A549 (cell line): ENCODE measurements around the gene CLIP1.

ENCODE experiments used
- CHD2 ChIP-seq: fragments of 150-350 bp; IDR thresholded peaks from 2 replicates; pipeline ENCODE4 v1.6.1; 2014; ENCODE audit warnings: low read length; ENCODE audit not compliant: partially characterized antibody
- EHMT2 ChIP-seq: fragments of 200-600 bp; sonication (generic); IDR thresholded peaks from 2 replicates; pipeline ENCODE4 v1.6.1; 2016; ENCODE audit warnings: antibody characterized with exemption, low read depth, mild to moderate bottlenecking, moderate library complexity
- ESRRA ChIP-seq: fragments of 150-350 bp; IDR thresholded peaks from 2 replicates; pipeline ENCODE4 v1.6.1; 2014; ENCODE audit warnings: mild to moderate bottlenecking, low read length, borderline replicate concordance
- HOXA7 ChIP-seq: fragments of 250-450 bp; sonication (Bioruptor Pico); IDR thresholded peaks from 2 replicates; pipeline ENCODE4 v1.5.0; 2020; ENCODE audit warnings: mild to moderate bottlenecking, moderate library complexity
- NPAS2 ChIP-seq: fragments of 250-450 bp; sonication (Bioruptor Pico); IDR thresholded peaks from 2 replicates; pipeline ENCODE4 v1.8.0; 2022; ENCODE audit warnings: mild to moderate bottlenecking, moderate library complexity, borderline replicate concordance
- POLR2A ChIP-seq: IDR thresholded peaks from 2 replicates; pipeline ENCODE4 v1.6.1; 2012; ENCODE audit warnings: mild to moderate bottlenecking, low read length
- RARB ChIP-seq: fragments of 250-450 bp; sonication (Bioruptor Pico); IDR thresholded peaks from 2 replicates; pipeline ENCODE4 v1.8.0; 2021; ENCODE audit warnings: mild to moderate bottlenecking, moderate library complexity
- RCOR1 ChIP-seq: fragments of 150-350 bp; IDR thresholded peaks from 2 replicates; pipeline ENCODE4 v1.6.1; 2014; ENCODE audit warnings: antibody characterized with exemption, low read length, low read depth
- TF ChIP-seq, protein P1 (sequence below): fragments of >200 bp; sonication (Bioruptor Twin); formaldehyde crosslinking; IDR thresholded peaks from 3 replicates; pipeline ENCODE4 v1.5.1; 2016
- TF ChIP-seq, protein P2 (sequence below): fragments of 450-650 bp; IDR thresholded peaks from 2 replicates; pipeline ENCODE4 v1.6.1; 2014; ENCODE audit warnings: antibody characterized with exemption
- TF ChIP-seq, protein P3 (sequence below): fragments of 200-600 bp; sonication (generic); IDR thresholded peaks from 2 replicates; pipeline ENCODE4 v1.6.1; 2016; ENCODE audit warnings: antibody characterized with exemption, mild to moderate bottlenecking, moderate library complexity
- TF ChIP-seq, protein P4 (sequence below): fragments of 150-350 bp; IDR thresholded peaks from 2 replicates; pipeline ENCODE4 v1.6.1; 2014; ENCODE audit warnings: low read depth, mild to moderate bottlenecking, low read length

DNA sequence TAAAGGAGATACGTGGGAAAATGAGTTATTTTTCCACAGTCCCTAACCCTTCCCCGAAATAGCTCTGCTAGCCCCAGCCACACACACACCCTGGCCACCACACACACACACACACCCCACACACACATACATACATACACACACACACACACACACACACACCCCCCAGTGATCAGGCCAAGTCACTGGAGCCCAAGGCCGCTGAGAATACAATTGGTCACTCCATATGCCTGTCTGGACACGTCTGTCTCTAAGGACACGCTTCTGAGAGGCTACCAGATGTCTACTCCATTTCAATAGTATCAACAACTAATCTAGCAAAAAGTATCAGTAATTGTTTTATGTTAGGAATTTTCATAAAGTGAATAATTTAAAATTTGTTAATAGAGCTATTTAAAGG is 183.6 kb downstream of the CLIP1 start:
- TF ChIP-seq, protein P1, sequence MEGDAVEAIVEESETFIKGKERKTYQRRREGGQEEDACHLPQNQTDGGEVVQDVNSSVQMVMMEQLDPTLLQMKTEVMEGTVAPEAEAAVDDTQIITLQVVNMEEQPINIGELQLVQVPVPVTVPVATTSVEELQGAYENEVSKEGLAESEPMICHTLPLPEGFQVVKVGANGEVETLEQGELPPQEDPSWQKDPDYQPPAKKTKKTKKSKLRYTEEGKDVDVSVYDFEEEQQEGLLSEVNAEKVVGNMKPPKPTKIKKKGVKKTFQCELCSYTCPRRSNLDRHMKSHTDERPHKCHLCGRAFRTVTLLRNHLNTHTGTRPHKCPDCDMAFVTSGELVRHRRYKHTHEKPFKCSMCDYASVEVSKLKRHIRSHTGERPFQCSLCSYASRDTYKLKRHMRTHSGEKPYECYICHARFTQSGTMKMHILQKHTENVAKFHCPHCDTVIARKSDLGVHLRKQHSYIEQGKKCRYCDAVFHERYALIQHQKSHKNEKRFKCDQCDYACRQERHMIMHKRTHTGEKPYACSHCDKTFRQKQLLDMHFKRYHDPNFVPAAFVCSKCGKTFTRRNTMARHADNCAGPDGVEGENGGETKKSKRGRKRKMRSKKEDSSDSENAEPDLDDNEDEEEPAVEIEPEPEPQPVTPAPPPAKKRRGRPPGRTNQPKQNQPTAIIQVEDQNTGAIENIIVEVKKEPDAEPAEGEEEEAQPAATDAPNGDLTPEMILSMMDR, result no peak
- TF ChIP-seq, protein P2, sequence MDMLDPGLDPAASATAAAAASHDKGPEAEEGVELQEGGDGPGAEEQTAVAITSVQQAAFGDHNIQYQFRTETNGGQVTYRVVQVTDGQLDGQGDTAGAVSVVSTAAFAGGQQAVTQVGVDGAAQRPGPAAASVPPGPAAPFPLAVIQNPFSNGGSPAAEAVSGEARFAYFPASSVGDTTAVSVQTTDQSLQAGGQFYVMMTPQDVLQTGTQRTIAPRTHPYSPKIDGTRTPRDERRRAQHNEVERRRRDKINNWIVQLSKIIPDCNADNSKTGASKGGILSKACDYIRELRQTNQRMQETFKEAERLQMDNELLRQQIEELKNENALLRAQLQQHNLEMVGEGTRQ, result no peak
- TF ChIP-seq HOXA7 (CRISPR knock-in tag), result no peak
- TF ChIP-seq POLR2A, result no peak
- TF ChIP-seq, protein P3, sequence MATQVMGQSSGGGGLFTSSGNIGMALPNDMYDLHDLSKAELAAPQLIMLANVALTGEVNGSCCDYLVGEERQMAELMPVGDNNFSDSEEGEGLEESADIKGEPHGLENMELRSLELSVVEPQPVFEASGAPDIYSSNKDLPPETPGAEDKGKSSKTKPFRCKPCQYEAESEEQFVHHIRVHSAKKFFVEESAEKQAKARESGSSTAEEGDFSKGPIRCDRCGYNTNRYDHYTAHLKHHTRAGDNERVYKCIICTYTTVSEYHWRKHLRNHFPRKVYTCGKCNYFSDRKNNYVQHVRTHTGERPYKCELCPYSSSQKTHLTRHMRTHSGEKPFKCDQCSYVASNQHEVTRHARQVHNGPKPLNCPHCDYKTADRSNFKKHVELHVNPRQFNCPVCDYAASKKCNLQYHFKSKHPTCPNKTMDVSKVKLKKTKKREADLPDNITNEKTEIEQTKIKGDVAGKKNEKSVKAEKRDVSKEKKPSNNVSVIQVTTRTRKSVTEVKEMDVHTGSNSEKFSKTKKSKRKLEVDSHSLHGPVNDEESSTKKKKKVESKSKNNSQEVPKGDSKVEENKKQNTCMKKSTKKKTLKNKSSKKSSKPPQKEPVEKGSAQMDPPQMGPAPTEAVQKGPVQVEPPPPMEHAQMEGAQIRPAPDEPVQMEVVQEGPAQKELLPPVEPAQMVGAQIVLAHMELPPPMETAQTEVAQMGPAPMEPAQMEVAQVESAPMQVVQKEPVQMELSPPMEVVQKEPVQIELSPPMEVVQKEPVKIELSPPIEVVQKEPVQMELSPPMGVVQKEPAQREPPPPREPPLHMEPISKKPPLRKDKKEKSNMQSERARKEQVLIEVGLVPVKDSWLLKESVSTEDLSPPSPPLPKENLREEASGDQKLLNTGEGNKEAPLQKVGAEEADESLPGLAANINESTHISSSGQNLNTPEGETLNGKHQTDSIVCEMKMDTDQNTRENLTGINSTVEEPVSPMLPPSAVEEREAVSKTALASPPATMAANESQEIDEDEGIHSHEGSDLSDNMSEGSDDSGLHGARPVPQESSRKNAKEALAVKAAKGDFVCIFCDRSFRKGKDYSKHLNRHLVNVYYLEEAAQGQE, result no peak
- TF ChIP-seq RARB (CRISPR knock-in tag), result no peak
- TF ChIP-seq, protein P4, sequence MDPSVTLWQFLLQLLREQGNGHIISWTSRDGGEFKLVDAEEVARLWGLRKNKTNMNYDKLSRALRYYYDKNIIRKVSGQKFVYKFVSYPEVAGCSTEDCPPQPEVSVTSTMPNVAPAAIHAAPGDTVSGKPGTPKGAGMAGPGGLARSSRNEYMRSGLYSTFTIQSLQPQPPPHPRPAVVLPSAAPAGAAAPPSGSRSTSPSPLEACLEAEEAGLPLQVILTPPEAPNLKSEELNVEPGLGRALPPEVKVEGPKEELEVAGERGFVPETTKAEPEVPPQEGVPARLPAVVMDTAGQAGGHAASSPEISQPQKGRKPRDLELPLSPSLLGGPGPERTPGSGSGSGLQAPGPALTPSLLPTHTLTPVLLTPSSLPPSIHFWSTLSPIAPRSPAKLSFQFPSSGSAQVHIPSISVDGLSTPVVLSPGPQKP, result no peak
- no peak for TF ChIP-seq RCOR1
- no peak for TF ChIP-seq ESRRA
- no peak for TF ChIP-seq EHMT2
- TF ChIP-seq CHD2, result no peak
- TF ChIP-seq NPAS2 (CRISPR knock-in tag), result no peak
